HG02588 (cell line): ENCODE measurements around the gene DDX10.
"Not testable (repeated sequence)": the region's sequence is repeated elsewhere in the genome, so short reads cannot be mapped to it uniquely, and the experiment has no call there.

Source experiments
- ATAC-seq: cut with Tn5 transposase; IDR thresholded peaks from one replicate; pipeline ENCODE4 v1.9.1; 2021; ENCODE audit warnings: mild to moderate bottlenecking, moderate library complexity; ENCODE audit not compliant: unreplicated experiment

DDX10 gene

DNA sequence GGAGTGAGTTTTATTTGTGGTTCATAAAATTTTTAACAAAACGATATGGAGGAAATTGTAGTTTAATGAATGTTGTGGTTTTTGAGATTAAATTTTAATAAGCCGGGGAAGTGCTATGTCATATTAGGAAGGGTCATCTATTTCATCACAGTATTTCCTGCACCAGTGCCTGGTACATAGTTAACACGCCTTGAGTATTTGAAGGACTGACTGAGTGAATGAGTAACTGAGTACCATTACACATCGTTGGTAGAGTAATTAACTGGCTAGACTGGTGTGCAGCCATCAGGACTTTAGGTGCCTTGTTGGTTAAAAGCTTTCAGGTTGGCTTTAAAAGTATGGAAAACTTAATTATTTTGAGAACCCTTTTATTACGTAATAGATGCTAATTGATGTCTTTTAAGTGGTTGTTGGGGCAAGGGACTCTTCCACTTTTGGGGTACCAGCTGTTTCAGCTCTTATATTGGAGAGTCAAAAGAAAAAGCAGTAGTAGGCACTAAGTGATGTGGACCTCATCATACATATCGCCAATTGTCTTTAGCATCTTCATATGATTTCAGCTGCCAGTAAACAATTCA, 101.8 kb downstream of the DDX10 start:
- ATAC-seq = no peak

DNA sequence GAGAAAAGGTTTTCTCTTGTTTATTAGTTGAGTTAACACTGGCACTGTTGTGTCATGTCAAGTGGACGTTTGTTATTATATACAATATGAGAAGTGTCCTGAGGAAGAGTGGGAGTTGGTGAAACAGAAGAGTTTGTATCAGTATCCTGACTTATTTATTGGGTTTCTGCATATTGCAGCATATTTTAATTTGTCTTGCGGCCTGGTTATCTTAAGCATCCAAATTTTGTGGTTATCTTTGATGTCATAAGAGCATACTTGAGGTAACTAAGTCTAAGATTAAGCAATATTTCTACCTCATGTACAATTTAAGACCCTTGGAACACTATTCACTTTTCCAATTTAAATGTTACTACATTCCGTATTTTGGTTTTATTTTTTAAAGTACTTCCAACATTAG, 103.5 kb downstream of the DDX10 start:
- no peak for ATAC-seq

DNA sequence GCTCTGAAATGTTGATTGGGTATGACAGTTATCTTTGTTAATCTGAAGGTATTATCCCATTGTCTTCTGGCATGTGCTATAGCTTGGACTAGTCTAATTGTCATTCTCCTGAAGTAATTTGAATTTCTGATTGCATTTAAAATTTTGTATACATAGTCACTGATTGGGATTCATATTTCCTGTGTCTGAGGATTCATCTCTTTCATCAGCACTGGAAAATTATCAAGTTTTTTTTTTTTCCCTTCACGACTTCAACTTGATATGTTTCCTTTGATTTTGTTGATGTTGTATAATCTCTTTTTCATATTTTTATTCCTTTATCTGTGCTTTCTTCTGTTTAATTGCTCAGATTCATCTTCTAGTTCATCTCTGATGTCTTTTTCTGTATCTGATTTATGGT, 104.1 kb downstream of the DDX10 start:
- no peak for ATAC-seq

- no peak for ATAC-seq
These were observed 109.3 kb downstream of the DDX10 start for GRCh38 chr11:108774037-108774730.

DNA sequence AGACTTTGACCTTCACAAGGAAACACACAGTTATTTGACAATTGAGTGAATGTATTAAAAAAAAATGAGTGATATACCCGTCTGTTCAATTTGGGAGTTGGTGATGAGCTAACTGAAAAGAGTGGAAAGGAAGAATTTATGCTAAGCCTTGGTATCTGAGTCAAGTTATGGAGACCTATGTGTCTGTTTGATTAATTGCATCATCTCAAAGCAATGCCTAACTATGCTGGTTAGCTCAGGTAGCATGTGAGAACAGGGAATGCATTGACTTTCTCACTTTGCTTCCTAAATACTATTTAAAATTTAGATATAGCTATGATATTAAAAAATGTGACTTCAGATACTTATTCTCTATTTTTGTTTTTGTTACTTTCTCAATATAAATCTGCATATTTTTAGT, 110.5 kb downstream of the DDX10 start:
- no peak for ATAC-seq

DNA sequence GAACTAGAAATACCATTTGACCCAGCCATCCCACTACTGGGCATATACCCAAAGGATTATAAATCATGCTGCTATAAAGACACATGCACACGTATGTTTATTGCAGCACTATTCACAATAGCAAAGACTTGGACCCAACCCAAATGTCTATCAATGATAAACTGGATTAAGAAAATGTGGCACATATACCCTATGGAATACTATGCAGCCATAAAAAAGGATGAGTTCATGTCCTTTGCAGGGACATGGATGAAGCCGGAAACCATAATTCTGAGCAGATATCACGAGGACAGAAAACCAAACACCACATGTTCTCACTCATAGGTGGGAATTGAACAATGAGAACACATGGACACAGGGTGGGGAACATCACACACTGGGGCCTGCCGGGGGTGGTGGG, 114.3 kb downstream of the DDX10 start:
- ATAC-seq = not testable (repeated sequence)

- no peak for ATAC-seq
These were observed 115.2 kb downstream of the DDX10 start for GRCh38 chr11:108780119-108780518.

DNA sequence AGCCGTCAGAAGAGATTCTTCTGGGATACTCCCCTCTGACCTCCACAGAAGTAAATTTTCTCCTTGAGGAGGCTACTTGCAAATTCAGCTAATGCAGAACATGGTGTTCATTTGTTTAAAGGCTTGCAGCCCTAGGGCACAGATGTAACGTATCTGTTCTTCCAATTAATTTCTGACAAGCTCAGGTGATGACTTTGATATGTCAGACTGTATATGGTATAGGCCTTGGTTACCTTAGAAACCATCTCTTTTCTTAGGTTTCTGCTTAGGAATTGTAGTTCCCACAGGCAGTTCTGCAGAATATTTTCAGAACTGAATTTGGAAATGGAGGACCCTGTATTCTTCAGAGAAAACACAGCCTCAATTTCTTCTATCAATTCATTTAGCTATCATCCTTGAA, 117.1 kb downstream of the DDX10 start:
- ATAC-seq = no peak

DNA sequence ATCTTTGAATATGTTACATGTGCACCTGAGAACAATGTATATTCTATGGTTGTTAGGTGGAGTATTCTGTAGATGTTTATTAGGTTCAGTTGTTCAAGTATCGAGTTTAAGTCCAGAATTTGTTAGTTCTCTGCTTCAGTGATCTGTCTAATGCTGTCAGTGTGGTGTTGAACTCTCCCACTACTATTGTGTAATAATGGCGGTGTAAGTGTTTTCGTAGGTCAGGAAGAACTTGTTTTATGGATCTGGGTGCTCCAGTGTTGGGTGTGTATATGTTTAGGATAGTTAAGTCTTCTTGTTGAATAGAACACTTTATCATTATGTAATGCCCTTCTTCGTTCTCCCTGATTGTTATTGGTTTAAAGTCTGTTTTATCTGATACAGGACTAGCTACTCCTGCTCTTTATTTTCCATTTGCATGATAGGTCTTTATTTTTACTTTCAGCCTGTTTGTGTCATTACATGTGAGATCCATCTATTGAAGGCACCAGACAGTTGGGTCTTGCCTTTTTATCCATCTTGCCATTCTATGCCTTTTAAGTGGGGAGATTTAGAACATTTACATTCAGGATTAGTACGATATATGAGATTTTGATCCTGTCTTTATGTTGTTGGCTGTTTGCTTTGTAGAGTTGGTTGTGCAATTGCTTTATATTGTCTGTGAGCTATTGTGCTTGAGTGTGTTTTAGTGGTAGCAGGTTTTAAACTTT, 121.6 kb downstream of the DDX10 start:
- ATAC-seq = no peak

- ATAC-seq = no peak
These were observed 122.2 kb downstream of the DDX10 start for GRCh38 chr11:108787105-108787504.

DNA sequence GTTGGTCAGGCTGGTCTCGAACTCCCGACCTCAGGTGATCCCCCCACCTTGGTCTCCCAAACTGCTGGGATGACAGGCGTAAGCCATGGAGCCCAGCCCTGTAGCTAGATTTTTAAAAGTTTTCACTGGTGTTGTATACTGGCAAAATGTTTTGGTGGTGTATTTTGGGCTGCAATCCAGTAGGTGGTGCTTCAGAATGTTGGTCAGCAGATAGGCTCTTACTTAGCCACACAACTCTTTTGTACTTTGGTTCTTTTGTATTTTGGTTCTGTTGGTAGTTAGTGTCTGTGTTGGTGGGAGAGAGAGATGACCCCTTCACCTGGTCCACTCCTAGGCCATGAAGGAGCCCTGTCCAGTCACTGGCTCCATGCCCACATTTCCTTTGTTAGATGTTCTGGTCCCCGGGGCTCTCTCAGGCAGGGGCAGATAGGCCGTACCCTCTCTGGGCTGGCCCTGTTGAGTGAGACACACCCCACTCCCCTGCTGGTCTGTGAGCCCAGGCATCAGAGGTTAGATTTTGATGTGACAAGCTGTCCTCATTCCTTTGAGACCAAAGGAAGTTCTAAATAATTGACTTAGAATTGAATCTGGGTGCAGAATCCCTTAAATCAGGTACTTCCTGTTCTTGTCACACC, 123.8 kb downstream of the DDX10 start:
- ATAC-seq = no peak

DNA sequence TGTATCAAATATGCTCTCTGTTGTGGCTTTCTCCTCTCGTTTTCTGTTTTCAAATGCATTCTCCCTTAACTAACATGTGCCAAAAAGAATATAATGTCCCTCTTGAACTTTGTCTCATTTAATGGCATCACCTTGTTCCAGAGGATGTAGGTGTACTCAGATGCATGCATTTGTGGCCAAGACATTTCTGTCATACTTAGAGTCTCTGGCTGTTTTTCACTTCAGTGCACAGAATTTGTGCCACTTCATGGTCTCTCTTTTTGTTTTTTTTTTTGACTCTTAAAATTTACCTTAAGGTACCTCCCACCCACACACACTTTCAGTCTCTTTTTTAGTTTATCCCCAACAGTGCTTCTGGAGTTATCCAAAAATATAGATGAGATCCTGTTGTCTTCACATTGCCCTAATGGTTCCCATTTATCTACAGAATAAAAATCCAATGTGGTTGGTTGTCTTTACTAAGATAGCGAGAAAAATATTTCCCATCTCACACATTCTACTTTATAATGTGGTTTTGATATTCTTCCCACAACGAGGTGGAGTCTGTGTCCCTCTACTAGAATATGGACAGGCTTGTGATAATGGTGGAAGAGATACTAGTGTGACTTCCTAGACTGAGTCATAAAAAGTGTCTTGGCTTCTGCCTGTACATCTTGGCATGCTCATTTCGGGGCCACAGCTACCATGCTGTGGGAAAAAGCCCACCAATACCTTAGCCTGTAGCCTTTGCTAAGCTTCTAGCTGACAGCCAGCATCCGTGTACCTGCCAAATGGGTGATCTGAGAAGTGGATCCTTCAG, 125.8 kb downstream of the DDX10 start:
- no peak for ATAC-seq

DNA sequence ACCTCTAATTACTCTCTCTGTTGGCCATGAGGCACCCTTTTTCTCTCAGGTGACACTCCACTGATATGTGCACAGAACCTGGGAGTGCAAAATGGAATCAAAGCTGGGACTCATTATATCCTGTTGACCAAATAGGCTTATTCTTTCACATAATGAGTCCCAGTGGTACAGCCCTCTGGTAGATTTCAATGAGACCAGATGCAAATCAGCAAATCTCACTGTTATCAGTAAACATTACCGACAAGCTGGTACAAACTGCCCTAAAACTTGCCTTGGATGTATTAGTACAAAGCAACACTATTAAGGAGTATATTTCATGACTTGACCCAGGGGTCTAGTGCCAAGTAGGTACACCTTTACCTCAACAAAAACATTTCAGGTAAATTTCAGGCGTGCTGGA, 128.3 kb downstream of the DDX10 start:
- ATAC-seq = no peak

GRCh38 chr11:108793611-108794010, 128.7 kb downstream of the DDX10 start:
- no peak for ATAC-seq

DNA sequence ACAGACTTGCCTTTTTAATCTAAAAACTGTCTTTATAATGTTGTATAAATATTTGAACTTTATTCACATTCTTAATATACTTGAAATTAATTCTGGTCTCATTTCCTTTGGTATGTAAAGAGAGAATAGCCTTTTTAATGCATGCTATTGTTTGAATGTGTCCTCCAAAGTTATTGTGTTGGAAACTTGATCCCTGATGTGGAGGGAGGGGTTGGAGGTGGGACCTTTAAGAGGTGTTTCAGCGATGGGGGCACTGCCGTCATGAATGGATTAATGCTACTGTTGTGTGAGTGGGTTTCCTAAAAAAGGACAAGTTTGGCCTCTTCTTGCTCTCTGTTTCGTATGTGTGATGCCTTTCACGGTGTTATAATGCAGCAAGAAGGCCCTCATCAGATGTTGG, 131.7 kb downstream of the DDX10 start:
- ATAC-seq = no peak

DNA sequence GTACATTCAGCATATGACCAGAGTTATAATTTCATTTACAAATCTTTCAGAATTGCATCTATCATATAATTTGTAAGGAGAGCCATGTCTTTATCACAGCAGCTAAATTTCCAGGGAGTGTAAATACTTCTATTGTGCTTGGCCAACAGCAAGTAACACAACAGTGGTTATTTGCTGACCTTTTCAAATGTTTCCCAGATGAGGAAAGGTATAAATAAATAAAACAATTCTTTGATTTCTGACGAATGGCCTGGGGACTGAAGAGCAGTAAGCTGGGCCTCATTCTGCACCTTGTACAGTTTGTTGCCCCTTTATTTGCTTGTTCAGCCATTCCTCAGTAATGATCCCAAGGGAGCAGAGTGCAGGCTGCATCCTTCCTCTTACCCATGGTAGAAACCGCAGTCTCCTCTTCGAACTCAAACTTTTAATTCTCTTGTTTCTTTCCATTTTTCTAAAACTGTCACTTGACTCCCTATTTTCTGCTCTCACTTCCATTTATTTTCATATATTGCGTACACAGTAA, 132.8 kb downstream of the DDX10 start:
- no peak for ATAC-seq

DNA sequence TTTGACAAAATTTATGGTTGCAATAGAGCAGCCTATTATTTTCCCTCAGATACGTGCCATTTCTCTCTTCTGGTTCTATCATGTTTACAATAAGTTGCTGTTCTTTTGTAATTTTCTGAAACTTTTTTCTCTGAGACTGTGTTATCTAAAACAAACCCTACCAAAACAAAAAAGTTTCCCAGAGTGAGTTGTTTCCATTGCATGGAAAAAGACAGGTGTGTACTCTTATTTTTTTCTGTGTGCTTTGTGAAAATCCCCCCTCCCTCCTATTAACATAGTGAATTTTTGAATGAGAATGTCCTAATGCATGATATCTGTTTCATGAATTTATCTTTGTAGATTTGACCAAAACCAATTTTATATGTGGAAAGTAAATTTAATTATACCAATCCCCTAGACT, 137.6 kb downstream of the DDX10 start:
- no peak for ATAC-seq

DNA sequence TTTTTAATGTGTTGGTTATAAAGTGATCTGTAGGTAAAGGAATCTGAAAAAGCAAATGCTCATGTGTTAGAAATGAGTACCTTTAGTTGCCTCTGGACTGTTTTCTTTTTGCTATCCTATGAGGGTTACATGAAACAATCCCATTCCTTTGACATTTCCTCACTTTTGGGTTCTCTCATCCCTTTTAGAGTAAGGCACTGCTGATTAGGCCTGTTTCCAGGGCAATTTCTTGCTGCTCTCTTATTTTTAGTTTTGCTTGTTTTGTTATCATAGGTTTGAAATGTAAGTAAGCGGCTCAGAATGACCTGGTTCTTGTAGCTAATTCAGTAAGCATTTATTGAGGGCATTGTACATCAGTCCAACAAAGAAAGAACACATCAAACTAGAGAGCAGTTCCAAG, 138.9 kb downstream of the DDX10 start:
- ATAC-seq = no peak

- ATAC-seq = no peak
These were observed 139.6 kb downstream of the DDX10 start for GRCh38 chr11:108804511-108804910.

DNA sequence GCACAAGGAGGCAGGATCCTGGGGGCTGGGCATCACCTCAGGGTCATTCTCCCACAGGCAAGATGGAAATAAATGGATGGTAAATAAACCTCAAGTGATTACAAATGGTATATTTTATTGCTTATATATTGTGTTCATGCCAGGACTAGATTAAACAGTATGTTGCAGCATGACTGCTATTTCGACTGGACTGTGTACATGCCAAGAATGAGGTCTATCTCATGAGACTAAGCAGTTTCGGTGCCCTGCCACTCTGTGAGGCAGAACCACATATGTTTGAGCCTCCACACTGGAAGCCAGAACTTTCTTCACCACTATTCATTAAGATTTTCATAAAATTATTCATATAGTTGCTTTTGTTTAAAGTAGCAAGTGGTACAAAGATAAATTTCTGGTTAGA, 140.2 kb downstream of the DDX10 start:
- no peak for ATAC-seq

GRCh38 chr11:108807262-108807661, 142.4 kb downstream of the DDX10 start:
- ATAC-seq = no peak
